Trophoblast cell (in vitro differentiated cells and primary cell): Measurements from ENCODE around the gene DEFB121.

Source experiments
- DNase-seq, 2 donors: peaks; one replicate each; pipeline ENCODE4 v3.0.0-alpha.2; 2016
- H2AFZ ChIP-seq: 2 replicates; pipeline ENCODE4 v1.6.1; 2013; ENCODE audit warnings: low read length, moderate library complexity, mild to moderate bottlenecking; ENCODE audit not compliant: insufficient read depth, poor library complexity
- H2AK5ac ChIP-seq: 2 replicates; pipeline ENCODE4 v1.6.1; 2013; ENCODE audit warnings: mild to moderate bottlenecking, low read length
- H2BK120ac ChIP-seq: 2 replicates; pipeline ENCODE4 v1.6.1; 2013; ENCODE audit warnings: low read length, mild to moderate bottlenecking, moderate library complexity; ENCODE audit not compliant: insufficient read depth, poor library complexity
- H2BK12ac ChIP-seq: 2 replicates; pipeline ENCODE4 v1.6.1; 2013; ENCODE audit warnings: mild to moderate bottlenecking, low read length, moderate library complexity
- H2BK5ac ChIP-seq: 2 replicates; pipeline ENCODE4 v1.6.1; 2013; ENCODE audit warnings: low read length, low read depth, moderate library complexity, mild to moderate bottlenecking; ENCODE audit not compliant: poor library complexity
- H3K14ac ChIP-seq: 2 replicates; pipeline ENCODE4 v1.6.1; 2013; ENCODE audit warnings: mild to moderate bottlenecking, low read length
- H3K18ac ChIP-seq: 2 replicates; pipeline ENCODE4 v1.6.1; 2013; ENCODE audit warnings: mild to moderate bottlenecking, low read length
- H3K23ac ChIP-seq: 2 replicates; pipeline ENCODE4 v1.6.1; 2013; ENCODE audit warnings: low read length
- H3K27ac ChIP-seq: 2 replicates; pipeline ENCODE4 v1.5.1; 2013; ENCODE audit warnings: low read depth, mild to moderate bottlenecking, inconsistent platforms, low read length, moderate library complexity
- H3K27me3 ChIP-seq: 2 replicates; pipeline ENCODE4 v1.6.1; 2013; ENCODE audit warnings: inconsistent platforms, mild to moderate bottlenecking, low read length, moderate library complexity; ENCODE audit not compliant: insufficient read depth
- H3K36me3 ChIP-seq, 2 experiments: 1 replicate in 1 of 2; 2 replicates in 1 of 2; pipeline ENCODE4 v1.6.1; 2013; ENCODE audit warnings: low read length in 2 of 2, mild to moderate bottlenecking in 2 of 2, moderate library complexity in 1 of 2; ENCODE audit not compliant: insufficient read depth in 2 of 2, control insufficient read depth in 1 of 2
- H3K4ac ChIP-seq: 2 replicates; pipeline ENCODE4 v1.6.1; 2013; ENCODE audit warnings: low read depth, mild to moderate bottlenecking, low read length, moderate library complexity
- H3K4me1 ChIP-seq, 2 experiments: 1 replicate in 1 of 2; 2 replicates in 1 of 2; pipeline ENCODE4 v1.6.1; 2013; ENCODE audit warnings: low read length in 2 of 2, mild to moderate bottlenecking in 2 of 2, moderate library complexity in 1 of 2; ENCODE audit not compliant: insufficient read depth in 2 of 2, control insufficient read depth in 1 of 2
- H3K4me2 ChIP-seq: 2 replicates; pipeline ENCODE4 v1.6.1; 2013; ENCODE audit warnings: inconsistent platforms, mild to moderate bottlenecking, low read length, moderate library complexity
- H3K4me3 ChIP-seq: 2 replicates; pipeline ENCODE4 v1.5.1; 2013; ENCODE audit warnings: mild to moderate bottlenecking, low read depth, low read length, inconsistent platforms
- H3K79me1 ChIP-seq: one replicate; pipeline ENCODE4 v1.6.1; 2013; ENCODE audit warnings: low read length
- H3K79me2 ChIP-seq: 2 replicates; pipeline ENCODE4 v1.6.1; 2013; ENCODE audit warnings: low read length, mild to moderate bottlenecking; ENCODE audit not compliant: control insufficient read depth, insufficient read depth, poor library complexity
- H3K9ac ChIP-seq: 2 replicates; pipeline ENCODE4 v1.6.1; 2013; ENCODE audit warnings: mild to moderate bottlenecking, low read length
- H3K9me3 ChIP-seq: 2 replicates; pipeline ENCODE4 v1.6.1; 2013; ENCODE audit warnings: low read depth, mild to moderate bottlenecking, control low read depth, inconsistent platforms, low read length; ENCODE audit not compliant: insufficient read depth
- H4K12ac ChIP-seq: 2 replicates; pipeline ENCODE4 v1.6.1; 2013; ENCODE audit warnings: low read depth, mild to moderate bottlenecking, low read length, moderate library complexity
- H4K8ac ChIP-seq: 2 replicates; pipeline ENCODE4 v1.6.1; 2013; ENCODE audit warnings: low read depth, mild to moderate bottlenecking, low read length, moderate library complexity
- H4K91ac ChIP-seq: one replicate; pipeline ENCODE4 v1.6.1; 2013; ENCODE audit warnings: low read depth, mild to moderate bottlenecking, low read length, moderate library complexity
- WGBS: extraction: QIAGEN DNeasy Blood & Tissue Kit; methylation state at CpG from one replicate; pipeline ENCODE4 v1.1.7; 2013; ENCODE audit warnings: missing lambda C conversion rate; ENCODE audit not compliant: insufficient read length, insufficient coverage; ENCODE audit errors: extremely low coverage; 5-methylcytosine and 5-hydroxymethylcytosine counted together

Gene DEFB121

GRCh38 chr20:31392836-31393235 lies 13.2 kb downstream of the DEFB121 start:
- Histone ChIP-seq H3K36me3 (no peaks in the 10 kb centered on the region), H3K9me3 (peaks cover 29% of the 10 kb centered on the region), H4K91ac (no peak overlapping the region), H2BK12ac (no peak overlapping the region), H4K8ac (no peak overlapping the region), H3K4me1 (no peaks in the 10 kb centered on the region), H2BK120ac (no peak overlapping the region), H3K27me3 (no peaks in the 10 kb centered on the region), H2BK5ac (no peak overlapping the region), H4K12ac (no peak overlapping the region), H3K9ac (peak overlapping the region; percentile 63), H3K4ac (no peak overlapping the region), H3K23ac (no peak overlapping the region), H2AK5ac (no peak overlapping the region), H3K27ac (no peak overlapping the region), H3K79me1 (no peaks in the 10 kb centered on the region), H3K79me2 (no peaks in the 10 kb centered on the region), H3K18ac (no peak overlapping the region), H3K4me3 (no peak overlapping the region), H3K4me2 (no peak overlapping the region), H3K14ac (no peak overlapping the region), H2AFZ (no peak overlapping the region)
- DNase-seq: no peak
- WGBS: no CpG with 5 or more reads among the region's 2 CpGs

GRCh38 chr20:31390490-31390889 lies 15.5 kb downstream of the DEFB121 start, which contains the start of gene DEFB119:
Gene DEFB119, minus strand, starts transcription at chr20:31390590. Its CDS starts 107 bp downstream, at chr20:31390483.
- WGBS: no CpG with 5 or more reads among the region's 1 CpG
- Histone ChIP-seq H3K9me3 (peaks cover 36% of the 10 kb centered on the region), H3K4me3 (no peak within 1 kb of the TSS), H2BK5ac (no peak within 1 kb of the TSS), H3K79me1 (no peaks in the 10 kb centered on the region), H3K36me3 (no peaks in the 10 kb centered on the region), H2BK12ac (no peak within 1 kb of the TSS), H3K9ac (no peak within 1 kb of the TSS), H3K4ac (no peak within 1 kb of the TSS), H3K14ac (no peak within 1 kb of the TSS), H3K18ac (no peak within 1 kb of the TSS), H2AFZ (no peak within 1 kb of the TSS), H4K91ac (no peak within 1 kb of the TSS), H4K12ac (no peak within 1 kb of the TSS), H3K4me1 (no peaks in the 10 kb centered on the region), H3K4me2 (no peak within 1 kb of the TSS), H2BK120ac (no peak within 1 kb of the TSS), H3K23ac (no peak within 1 kb of the TSS), H3K27me3 (no peaks in the 10 kb centered on the region), H3K79me2 (no peaks in the 10 kb centered on the region), H2AK5ac (no peak within 1 kb of the TSS), H3K27ac (no peak within 1 kb of the TSS), H4K8ac (no peak within 1 kb of the TSS)
- no peak for DNase-seq

DNA sequence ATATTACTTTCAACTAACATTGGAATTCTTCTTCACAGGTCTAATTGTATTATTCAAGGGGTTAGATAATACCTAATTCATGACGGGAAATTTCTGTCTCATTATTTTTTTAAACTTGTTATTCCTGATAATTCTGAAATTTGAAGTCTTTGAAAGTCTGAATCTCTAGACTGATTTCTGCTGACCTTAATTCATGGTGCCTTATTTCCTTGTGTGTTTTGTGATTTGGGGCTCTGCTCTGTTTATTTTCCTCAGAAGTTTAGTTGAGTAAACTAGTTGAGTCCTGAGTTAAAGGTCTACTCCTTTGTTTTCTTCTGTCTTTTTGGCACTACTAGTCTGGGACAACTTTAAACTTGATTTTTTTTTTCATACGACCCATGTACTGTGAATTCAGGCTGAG lies 31.7 kb downstream of the DEFB121 start:
- H3K36me3 ChIP-seq: no peaks in the 10 kb centered on the region

GRCh38 chr20:31368301-31368700 lies 37.7 kb downstream of the DEFB121 start, which contains the start of gene DEFB118:
Gene DEFB118, plus strand, starts transcription at chr20:31368601. Its CDS starts 50 bp downstream, at chr20:31368651.
- H3K4me3 ChIP-seq: no peak within 1 kb of the TSS
- no peak within 1 kb of the TSS for H3K27ac ChIP-seq
- H3K79me1 ChIP-seq: no peaks in the 10 kb centered on the region
- no peak within 1 kb of the TSS for H3K14ac ChIP-seq
- no peak within 1 kb of the TSS for H3K18ac ChIP-seq
- H2BK12ac ChIP-seq: no peak within 1 kb of the TSS
- no peaks in the 10 kb centered on the region for H3K79me2 ChIP-seq
- no peak within 1 kb of the TSS for H3K4ac ChIP-seq
- WGBS: no CpG with 5 or more reads among the region's 2 CpGs
- no peak within 1 kb of the TSS for H3K4me2 ChIP-seq
- no peak within 1 kb of the TSS for H4K8ac ChIP-seq
- H3K9me3 ChIP-seq: peaks cover 15% of the 10 kb centered on the region
- DNase-seq: no peak
- H2AK5ac ChIP-seq: no peak within 1 kb of the TSS
- H3K23ac ChIP-seq: no peak within 1 kb of the TSS
- H2BK5ac ChIP-seq: no peak within 1 kb of the TSS
- H4K91ac ChIP-seq: no peak within 1 kb of the TSS
- H2BK120ac ChIP-seq: no peak within 1 kb of the TSS
- H4K12ac ChIP-seq: no peak within 1 kb of the TSS
- H2AFZ ChIP-seq: no peak within 1 kb of the TSS
- H3K27me3 ChIP-seq: no peaks in the 10 kb centered on the region
- H3K9ac ChIP-seq: no peak within 1 kb of the TSS
- H3K36me3 ChIP-seq: no peaks in the 10 kb centered on the region
- H3K4me1 ChIP-seq: no peaks in the 10 kb centered on the region

More for the DNA sequence above, 31.7 kb downstream of the DEFB121 start:
- H3K79me1 ChIP-seq: no peaks in the 10 kb centered on the region
- H3K9ac ChIP-seq: no peak overlapping the region
- H3K79me2 ChIP-seq: no peaks in the 10 kb centered on the region
- H3K23ac ChIP-seq: no peak overlapping the region
- H3K4ac ChIP-seq: no peak overlapping the region
- H3K27me3 ChIP-seq: no peaks in the 10 kb centered on the region
- DNase-seq: no peak
- H3K4me3 ChIP-seq: no peak overlapping the region
- H3K27ac ChIP-seq: no peak overlapping the region
- H3K18ac ChIP-seq: no peak overlapping the region
- no peaks in the 10 kb centered on the region for H3K4me1 ChIP-seq
- H2BK12ac ChIP-seq: no peak overlapping the region
- WGBS: no CpG with 5 or more reads among the region's 2 CpGs
- peaks cover 19% of the 10 kb centered on the region for H3K9me3 ChIP-seq
- no peak overlapping the region for H3K14ac ChIP-seq
- no peak overlapping the region for H4K91ac ChIP-seq
- H2AFZ ChIP-seq: no peak overlapping the region
- H4K12ac ChIP-seq: no peak overlapping the region
- no peak overlapping the region for H3K4me2 ChIP-seq
- H4K8ac ChIP-seq: no peak overlapping the region
- no peak overlapping the region for H2AK5ac ChIP-seq
- H2BK5ac ChIP-seq: no peak overlapping the region
- no peak overlapping the region for H2BK120ac ChIP-seq
